ENCODE results near the gene ROMO1.

DNA sequence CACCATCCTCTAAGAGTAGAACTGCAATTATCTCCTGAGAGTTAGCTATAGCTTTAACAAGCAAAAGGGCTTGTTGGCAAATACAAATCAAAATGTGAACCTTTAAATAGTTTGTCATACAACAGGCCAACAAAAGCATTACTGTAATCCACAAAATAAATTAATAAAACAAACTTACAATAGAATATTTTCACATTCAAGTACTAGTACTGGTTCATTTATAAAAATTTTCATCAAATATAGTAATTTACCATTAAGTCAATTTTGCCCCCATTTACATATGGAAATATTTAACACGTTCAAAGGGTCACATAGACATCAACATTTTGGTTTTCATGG is 33.4 kb downstream of the ROMO1 start:
- TF ChIP-seq POLR2A (IDR thresholded peaks at IDR 0.05) = no peak
- TF ChIP-seq, protein P1, sequence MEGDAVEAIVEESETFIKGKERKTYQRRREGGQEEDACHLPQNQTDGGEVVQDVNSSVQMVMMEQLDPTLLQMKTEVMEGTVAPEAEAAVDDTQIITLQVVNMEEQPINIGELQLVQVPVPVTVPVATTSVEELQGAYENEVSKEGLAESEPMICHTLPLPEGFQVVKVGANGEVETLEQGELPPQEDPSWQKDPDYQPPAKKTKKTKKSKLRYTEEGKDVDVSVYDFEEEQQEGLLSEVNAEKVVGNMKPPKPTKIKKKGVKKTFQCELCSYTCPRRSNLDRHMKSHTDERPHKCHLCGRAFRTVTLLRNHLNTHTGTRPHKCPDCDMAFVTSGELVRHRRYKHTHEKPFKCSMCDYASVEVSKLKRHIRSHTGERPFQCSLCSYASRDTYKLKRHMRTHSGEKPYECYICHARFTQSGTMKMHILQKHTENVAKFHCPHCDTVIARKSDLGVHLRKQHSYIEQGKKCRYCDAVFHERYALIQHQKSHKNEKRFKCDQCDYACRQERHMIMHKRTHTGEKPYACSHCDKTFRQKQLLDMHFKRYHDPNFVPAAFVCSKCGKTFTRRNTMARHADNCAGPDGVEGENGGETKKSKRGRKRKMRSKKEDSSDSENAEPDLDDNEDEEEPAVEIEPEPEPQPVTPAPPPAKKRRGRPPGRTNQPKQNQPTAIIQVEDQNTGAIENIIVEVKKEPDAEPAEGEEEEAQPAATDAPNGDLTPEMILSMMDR (IDR thresholded peaks at IDR 0.05) = no peak

Measured in Peyer's patch (tissue), 4 donors.